Fibroblast of skin of scalp (primary cell): Measurements from ENCODE around the gene MRPS23.
A peak's percentile ranks its signal among the peaks of the same experiment; 100 is the strongest.

Experiments used
- DNase-seq: peaks from one replicate; pipeline ENCODE4 v3.0.0-alpha.2; 2013

The MRPS23 gene

GRCh38 chr17:57879437-57880085 is 29.7 kb upstream of the MRPS23 start:
- DNase-seq = no peak

GRCh38 chr17:57877803-57878377 is 28.0 kb upstream of the MRPS23 start:
- DNase-seq = no peak

- no peak for DNase-seq
Measured at GRCh38 chr17:57876866-57877237, 27.0 kb upstream of the MRPS23 start.

GRCh38 chr17:57876023-57876865 is 26.4 kb upstream of the MRPS23 start:
- no peak for DNase-seq

GRCh38 chr17:57875290-57876022 is 25.6 kb upstream of the MRPS23 start:
- DNase-seq = peak; percentile 99

GRCh38 chr17:57874434-57875289 is 24.8 kb upstream of the MRPS23 start:
- DNase-seq = peak; percentile 98

GRCh38 chr17:57874058-57874419 is 24.2 kb upstream of the MRPS23 start:
- DNase-seq = no peak

- no peak for DNase-seq
Measured at GRCh38 chr17:57873261-57874057, 23.6 kb upstream of the MRPS23 start.

GRCh38 chr17:57872536-57872935 is 22.7 kb upstream of the MRPS23 start:
- no peak for DNase-seq

- DNase-seq = no peak
Measured at GRCh38 chr17:57871863-57872262, 22.0 kb upstream of the MRPS23 start.

- no peak for DNase-seq
Measured at GRCh38 chr17:57871155-57871554, 21.3 kb upstream of the MRPS23 start.

- DNase-seq = peak; percentile 45
Measured at GRCh38 chr17:57870283-57870635, 20.4 kb upstream of the MRPS23 start.

- peak; percentile 92 for DNase-seq
Measured at GRCh38 chr17:57869617-57870282, 19.9 kb upstream of the MRPS23 start.

GRCh38 chr17:57868910-57869616 is 19.2 kb upstream of the MRPS23 start:
- DNase-seq = no peak

GRCh38 chr17:57868007-57868909 is 18.4 kb upstream of the MRPS23 start:
- peak; percentile 93 for DNase-seq

GRCh38 chr17:57867126-57867525 is 17.3 kb upstream of the MRPS23 start:
- DNase-seq = no peak

- no peak for DNase-seq
Measured at GRCh38 chr17:57866723-57867122, 16.9 kb upstream of the MRPS23 start.

- DNase-seq = no peak
Measured at GRCh38 chr17:57866319-57866718, 16.5 kb upstream of the MRPS23 start.

GRCh38 chr17:57864273-57864672 is 14.4 kb upstream of the MRPS23 start:
- no peak for DNase-seq
